ENCODE measurements around the gene TMEM258. TPM values are rescaled to one million over a fixed set of nuclear protein-coding genes. Genes with fewer than 3 reads are reported as not detected.

The TMEM258 gene
- total RNA-seq, 4 donors from 2014 or later = 33.6 to 42.8 (median 36.6) TPM

- no peak overlapping the region for H3K4me3 ChIP-seq (ENCODE audit: low read depth, poor library complexity, severe bottlenecking)
- no peak for DNase-seq (ENCODE audit: low spot score in 2 of 2)
- WGBS, 2 donors = 88 to 89% methylated on average over 23 of the region's 24 CpGs
- intact Hi-C loops (cut with DNase I; ENCODE audit: low total_unique reads) = no loop called here
- TF ChIP-seq CTCF (IDR thresholded peaks at IDR 0.05) = no peak
- TF ChIP-seq POLR2A (IDR thresholded peaks at IDR 0.05) = no peak
Observed at GRCh38 chr11:61778920-61779650, 13.3 kb downstream of the TMEM258 start.

- WGBS, 2 donors = 78 to 89% methylated on average over 9 to 11 of the region's 11 CpGs
- no peak overlapping the region for H3K4me3 ChIP-seq (ENCODE audit: low read depth, poor library complexity, severe bottlenecking)
- intact Hi-C loops (cut with DNase I; ENCODE audit: low total_unique reads) = no loop called here
- TF ChIP-seq CTCF (IDR thresholded peaks at IDR 0.05) = no peak
- DNase-seq (ENCODE audit: low spot score in 2 of 2) = no peak
Observed at GRCh38 chr11:61778357-61778886, 14.0 kb downstream of the TMEM258 start.

- DNase-seq (ENCODE audit: low spot score in 2 of 2) = no peak
- no peak overlapping the region for H3K4me3 ChIP-seq (ENCODE audit: low read depth, poor library complexity, severe bottlenecking)
- 28 to 46% methylated on average over 27 to 53 of the region's 67 CpGs for WGBS, 2 donors
- intact Hi-C loops (cut with DNase I; ENCODE audit: low total_unique reads) = no loop called here
- no peak for TF ChIP-seq POLR2A (IDR thresholded peaks at IDR 0.05)
- TF ChIP-seq CTCF (IDR thresholded peaks at IDR 0.05) = no peak
Observed at GRCh38 chr11:61777234-61778090, 14.9 kb downstream of the TMEM258 start.

GRCh38 chr11:61776561-61777075, 15.8 kb downstream of the TMEM258 start:
- 63 to 64% methylated on average over 9 of the region's 9 CpGs for WGBS, 2 donors
- no peak for TF ChIP-seq POLR2A (IDR thresholded peaks at IDR 0.05)
- no peak for TF ChIP-seq CTCF (IDR thresholded peaks at IDR 0.05)
- H3K4me3 ChIP-seq (ENCODE audit: low read depth, poor library complexity, severe bottlenecking) = no peak overlapping the region
- intact Hi-C loops (cut with DNase I; ENCODE audit: low total_unique reads) = no loop called here
- no peak for DNase-seq (ENCODE audit: low spot score in 2 of 2)

- intact Hi-C loops (cut with DNase I; ENCODE audit: low total_unique reads) = no loop called here
- TF ChIP-seq CTCF (IDR thresholded peaks at IDR 0.05) (no peak), POLR2A (IDR thresholded peaks at IDR 0.05) (no peak)
- H3K4me3 ChIP-seq (ENCODE audit: low read depth, poor library complexity, severe bottlenecking) = no peak overlapping the region
- DNase-seq (ENCODE audit: low spot score in 2 of 2) = no peak
- 75 to 76% methylated on average over 13 to 17 of the region's 20 CpGs for WGBS, 2 donors
Observed at GRCh38 chr11:61775606-61776554, 16.5 kb downstream of the TMEM258 start.
